C4-2B (cell line): Measurements from ENCODE around the gene SH3RF3.
"Not testable (repeated sequence)": the region's sequence is repeated elsewhere in the genome, so short reads cannot be mapped to it uniquely, and the experiment has no call there.

Experiments used
- ZFX ChIP-seq: fragments of 450-650 bp; IDR thresholded peaks from 2 replicates; pipeline ENCODE4 v1.6.1; 2017
- TF ChIP-seq, protein P1 (sequence below): fragments of 450-650 bp; conservative IDR thresholded peaks from 2 replicates; pipeline ENCODE4 v1.5.1; 2017; ENCODE audit warnings: mild to moderate bottlenecking

DNA sequence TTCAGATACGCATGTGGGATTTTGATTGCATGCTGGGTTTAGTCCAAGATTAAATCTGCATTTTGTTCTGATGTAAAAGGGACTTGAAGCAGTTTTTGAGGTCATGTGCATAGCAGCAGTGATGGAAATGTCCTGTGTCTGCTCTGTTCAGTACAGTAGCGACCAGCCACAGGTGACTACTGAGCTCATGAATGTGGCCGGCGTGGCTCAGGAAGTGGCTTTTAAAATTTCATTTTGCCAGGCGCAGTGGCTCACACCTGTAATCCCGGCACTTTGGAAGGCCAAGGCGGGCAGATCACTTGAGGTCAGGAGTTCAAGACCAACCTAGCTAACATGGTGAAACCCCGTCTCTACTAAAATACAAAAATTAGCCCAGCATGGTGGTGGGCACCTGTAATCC, 95.3 kb downstream of the SH3RF3 start:
- TF ChIP-seq ZFX: not testable (repeated sequence)
- TF ChIP-seq, protein P1, sequence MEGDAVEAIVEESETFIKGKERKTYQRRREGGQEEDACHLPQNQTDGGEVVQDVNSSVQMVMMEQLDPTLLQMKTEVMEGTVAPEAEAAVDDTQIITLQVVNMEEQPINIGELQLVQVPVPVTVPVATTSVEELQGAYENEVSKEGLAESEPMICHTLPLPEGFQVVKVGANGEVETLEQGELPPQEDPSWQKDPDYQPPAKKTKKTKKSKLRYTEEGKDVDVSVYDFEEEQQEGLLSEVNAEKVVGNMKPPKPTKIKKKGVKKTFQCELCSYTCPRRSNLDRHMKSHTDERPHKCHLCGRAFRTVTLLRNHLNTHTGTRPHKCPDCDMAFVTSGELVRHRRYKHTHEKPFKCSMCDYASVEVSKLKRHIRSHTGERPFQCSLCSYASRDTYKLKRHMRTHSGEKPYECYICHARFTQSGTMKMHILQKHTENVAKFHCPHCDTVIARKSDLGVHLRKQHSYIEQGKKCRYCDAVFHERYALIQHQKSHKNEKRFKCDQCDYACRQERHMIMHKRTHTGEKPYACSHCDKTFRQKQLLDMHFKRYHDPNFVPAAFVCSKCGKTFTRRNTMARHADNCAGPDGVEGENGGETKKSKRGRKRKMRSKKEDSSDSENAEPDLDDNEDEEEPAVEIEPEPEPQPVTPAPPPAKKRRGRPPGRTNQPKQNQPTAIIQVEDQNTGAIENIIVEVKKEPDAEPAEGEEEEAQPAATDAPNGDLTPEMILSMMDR: not testable (repeated sequence)
